PC-9 (cell line): ENCODE measurements around the gene SIGLEC7.

Source experiments
- EZH2 ChIP-seq: fragments of 200-600 bp; sonication (generic); IDR thresholded peaks from 2 replicates; pipeline ENCODE4 v1.8.0; 2017; ENCODE audit warnings: antibody characterized with exemption, low read depth
- TF ChIP-seq, protein P1 (sequence below): fragments of 200-600 bp; sonication (generic); conservative IDR thresholded peaks from 2 replicates; pipeline ENCODE4 v1.6.1; 2017; ENCODE audit warnings: mixed run types, antibody characterized with exemption, mild to moderate bottlenecking, moderate library complexity

- TF ChIP-seq, protein P1, sequence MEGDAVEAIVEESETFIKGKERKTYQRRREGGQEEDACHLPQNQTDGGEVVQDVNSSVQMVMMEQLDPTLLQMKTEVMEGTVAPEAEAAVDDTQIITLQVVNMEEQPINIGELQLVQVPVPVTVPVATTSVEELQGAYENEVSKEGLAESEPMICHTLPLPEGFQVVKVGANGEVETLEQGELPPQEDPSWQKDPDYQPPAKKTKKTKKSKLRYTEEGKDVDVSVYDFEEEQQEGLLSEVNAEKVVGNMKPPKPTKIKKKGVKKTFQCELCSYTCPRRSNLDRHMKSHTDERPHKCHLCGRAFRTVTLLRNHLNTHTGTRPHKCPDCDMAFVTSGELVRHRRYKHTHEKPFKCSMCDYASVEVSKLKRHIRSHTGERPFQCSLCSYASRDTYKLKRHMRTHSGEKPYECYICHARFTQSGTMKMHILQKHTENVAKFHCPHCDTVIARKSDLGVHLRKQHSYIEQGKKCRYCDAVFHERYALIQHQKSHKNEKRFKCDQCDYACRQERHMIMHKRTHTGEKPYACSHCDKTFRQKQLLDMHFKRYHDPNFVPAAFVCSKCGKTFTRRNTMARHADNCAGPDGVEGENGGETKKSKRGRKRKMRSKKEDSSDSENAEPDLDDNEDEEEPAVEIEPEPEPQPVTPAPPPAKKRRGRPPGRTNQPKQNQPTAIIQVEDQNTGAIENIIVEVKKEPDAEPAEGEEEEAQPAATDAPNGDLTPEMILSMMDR: peak; percentile 89
- TF ChIP-seq EZH2: no peak
These were observed 16.5 kb downstream of the SIGLEC7 start for GRCh38 chr19:51158474-51159129.
